GM10266 (cell line): ENCODE data around the gene ZCCHC13.

Experiments
- DNase-seq: peaks from one replicate; pipeline ENCODE4 v3.0.0; 2012; ENCODE audit errors: extremely low spot score
- TF ChIP-seq, protein P1 (sequence below): IDR thresholded peaks from 2 replicates; pipeline ENCODE4 v1.5.1; 2012; ENCODE audit warnings: mild to moderate bottlenecking, low read depth; ENCODE audit not compliant: control insufficient read depth, insufficient read depth; ENCODE audit errors: missing control alignments

ZCCHC13 gene

DNA sequence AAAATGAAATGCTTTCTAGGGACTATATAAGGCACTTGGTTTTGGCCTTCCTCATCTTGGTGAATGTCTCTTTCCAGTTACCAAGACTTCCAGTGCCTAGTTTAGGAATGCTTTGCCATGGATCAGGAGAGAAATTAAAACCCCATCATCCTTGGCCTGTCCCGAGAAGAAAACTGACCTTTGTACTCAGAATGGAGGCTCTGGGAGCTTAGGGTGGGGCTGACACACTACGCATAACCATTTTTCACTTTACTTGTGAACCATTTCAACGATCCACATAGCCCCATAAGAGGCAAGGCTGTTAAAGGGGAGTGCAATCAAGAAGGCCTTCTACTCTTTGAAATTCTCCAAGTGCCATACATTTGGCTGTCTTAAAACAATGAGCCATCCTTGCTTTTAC, 26.7 kb upstream of the ZCCHC13 start:
- no peak for DNase-seq
- TF ChIP-seq, protein P1, sequence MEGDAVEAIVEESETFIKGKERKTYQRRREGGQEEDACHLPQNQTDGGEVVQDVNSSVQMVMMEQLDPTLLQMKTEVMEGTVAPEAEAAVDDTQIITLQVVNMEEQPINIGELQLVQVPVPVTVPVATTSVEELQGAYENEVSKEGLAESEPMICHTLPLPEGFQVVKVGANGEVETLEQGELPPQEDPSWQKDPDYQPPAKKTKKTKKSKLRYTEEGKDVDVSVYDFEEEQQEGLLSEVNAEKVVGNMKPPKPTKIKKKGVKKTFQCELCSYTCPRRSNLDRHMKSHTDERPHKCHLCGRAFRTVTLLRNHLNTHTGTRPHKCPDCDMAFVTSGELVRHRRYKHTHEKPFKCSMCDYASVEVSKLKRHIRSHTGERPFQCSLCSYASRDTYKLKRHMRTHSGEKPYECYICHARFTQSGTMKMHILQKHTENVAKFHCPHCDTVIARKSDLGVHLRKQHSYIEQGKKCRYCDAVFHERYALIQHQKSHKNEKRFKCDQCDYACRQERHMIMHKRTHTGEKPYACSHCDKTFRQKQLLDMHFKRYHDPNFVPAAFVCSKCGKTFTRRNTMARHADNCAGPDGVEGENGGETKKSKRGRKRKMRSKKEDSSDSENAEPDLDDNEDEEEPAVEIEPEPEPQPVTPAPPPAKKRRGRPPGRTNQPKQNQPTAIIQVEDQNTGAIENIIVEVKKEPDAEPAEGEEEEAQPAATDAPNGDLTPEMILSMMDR: no peak

DNA sequence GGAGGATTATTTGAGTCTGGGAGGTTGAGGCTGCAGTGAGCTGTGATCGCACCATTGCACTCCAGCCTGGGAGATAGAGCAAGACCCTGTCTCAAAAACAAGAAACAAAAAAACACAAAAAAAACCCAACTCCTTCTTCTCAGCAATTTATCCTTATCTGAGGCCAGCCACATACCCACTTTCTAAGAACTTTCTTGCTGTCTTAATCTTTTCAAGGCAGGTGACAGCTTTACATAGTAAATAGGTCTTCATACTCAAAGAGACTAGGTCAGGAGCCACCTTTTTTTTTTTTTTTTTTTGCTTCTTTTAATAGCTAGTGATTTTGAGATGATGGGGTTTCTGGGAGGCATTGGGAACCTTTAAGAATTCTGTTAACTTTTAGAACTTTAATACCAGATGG, 26.1 kb upstream of the ZCCHC13 start:
- no peak for DNase-seq
- TF ChIP-seq, protein P1: no peak

DNA sequence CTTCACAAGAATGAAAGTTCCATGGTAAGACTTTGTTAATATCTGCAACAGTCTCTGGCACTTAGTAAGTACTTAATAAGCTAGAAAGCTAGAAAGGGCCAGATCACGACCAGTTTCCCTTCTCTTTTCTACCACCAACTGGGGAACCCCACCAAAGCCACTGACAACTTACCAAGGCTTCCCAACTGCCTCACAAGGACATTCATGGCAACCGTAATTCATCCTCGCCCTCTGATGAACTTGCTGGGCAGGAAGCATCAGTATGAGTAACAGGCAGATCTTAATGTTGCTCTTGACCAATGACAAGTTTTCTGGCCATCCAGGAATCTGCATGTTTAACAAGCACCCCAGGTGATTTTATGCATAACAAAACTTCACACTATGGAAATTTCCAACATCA, 23.2 kb upstream of the ZCCHC13 start:
- no peak for DNase-seq
- TF ChIP-seq, protein P1: no peak

DNA sequence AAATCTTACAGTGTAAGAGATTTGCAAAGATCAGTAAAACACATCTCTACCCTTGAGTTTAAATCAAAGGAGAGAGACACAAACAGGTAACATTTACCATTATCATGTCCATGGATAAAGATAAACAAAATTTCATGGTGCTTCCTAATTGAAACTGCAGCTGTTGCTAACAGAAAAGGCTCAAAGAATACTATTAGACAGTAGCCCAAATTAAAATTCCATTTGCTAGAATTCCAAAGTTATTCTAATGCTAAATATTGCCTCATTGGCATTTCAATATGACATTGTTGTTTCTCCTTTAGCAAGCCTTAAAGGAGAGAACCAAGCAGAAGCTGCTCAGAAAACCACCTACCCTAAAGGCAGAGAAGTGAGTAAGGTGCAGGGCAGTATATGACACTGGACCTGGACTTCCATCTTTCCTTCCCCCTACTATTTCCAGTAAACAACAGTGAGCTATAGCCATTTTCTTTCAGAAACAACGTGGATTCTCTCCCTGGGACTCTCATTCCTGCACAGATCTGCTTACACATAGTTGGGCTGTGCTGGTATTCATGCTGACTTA, 19.5 kb upstream of the ZCCHC13 start:
- DNase-seq: no peak
- TF ChIP-seq, protein P1: no peak

DNA sequence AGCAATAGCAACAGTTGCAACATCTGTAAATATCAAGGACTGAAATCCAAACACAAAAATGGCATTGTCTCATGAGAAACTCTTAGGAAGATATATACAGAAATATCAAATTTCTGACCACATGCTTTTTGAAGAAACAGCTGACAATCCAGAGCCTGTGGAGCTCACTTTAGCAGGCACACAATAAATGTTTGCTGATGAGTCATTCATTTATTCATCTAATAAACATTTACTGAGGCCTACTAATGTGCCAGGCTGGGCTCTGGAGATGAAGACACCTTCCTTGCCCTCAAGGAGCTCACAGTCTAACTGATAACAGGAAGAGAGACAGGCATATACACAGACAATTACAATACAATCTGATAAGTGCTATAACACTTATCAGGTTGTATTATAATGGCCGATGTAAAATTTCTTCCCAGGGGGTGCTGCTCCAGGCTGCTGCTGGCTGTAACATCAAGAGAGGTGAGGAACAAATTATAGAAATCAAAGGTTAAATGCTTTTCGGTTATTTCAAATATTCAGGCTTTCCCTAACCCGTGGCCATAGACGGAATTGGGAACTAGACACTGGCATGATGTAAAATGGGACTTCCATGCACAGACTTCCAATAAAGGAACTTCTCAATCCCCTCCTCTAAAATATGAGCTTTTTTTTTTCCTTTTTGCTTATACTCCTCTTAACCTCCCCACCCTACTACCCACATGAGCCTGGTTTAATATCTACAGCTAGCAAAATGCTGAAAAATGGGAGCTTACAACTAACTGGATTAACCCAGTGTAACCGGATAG, 16.8 kb upstream of the ZCCHC13 start:
- no peak for DNase-seq
- TF ChIP-seq, protein P1: no peak

DNA sequence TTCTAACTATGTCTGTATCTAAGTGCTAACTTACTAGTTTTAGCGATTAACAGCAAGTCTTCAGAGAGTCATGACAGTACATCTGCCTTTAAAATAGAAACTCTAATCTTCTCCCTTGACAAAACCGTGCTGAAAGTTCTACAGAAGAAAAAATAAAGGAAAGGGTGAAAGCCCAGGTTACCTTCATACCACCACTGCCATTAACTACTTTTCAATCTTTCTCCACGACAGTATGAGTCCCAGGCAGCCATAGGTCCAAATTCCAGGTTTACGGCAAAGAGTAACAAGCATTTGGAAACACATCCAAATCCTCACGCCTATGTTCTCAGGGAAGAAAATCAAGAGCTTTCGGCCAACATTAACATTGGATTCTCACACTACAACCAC, 12.4 kb upstream of the ZCCHC13 start:
- DNase-seq: no peak
- TF ChIP-seq, protein P1: no peak
